ENCODE data around the gene CYTH2.

Gene CYTH2

DNA sequence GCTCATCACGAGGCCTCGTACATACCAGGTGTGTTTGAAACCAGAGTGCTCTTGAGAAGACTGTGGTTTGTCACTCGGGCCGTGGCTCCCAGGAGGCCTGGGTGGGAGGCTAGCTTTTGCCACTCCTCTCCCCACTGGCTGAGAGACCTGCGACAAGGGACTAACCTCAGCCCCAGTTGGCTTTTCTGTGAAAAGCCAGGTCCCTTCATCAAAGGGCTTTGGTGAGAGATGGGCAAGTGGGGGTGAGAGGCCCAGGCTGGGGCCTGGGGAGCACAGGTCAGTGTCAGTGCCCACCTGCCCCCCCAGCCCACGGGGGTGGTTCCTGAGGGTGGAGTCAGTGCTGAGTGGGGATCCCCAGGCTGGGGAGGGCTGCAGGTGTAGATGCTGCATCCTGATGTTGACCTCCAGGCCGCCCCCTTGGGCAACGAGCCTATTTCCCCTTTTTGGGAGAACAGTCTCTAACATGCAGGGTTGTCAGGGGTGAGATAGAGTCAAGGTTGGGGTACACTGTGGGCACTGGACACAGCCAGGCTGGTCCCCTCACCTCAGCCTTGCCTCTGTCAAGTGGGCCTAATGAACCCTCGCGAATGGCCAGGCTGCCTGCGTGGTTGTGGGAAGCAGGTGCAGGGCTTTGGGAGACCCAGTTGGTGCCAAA lies 13.1 kb upstream of the CYTH2 start:
- H3K4me3 ChIP-seq (ENCODE audit: severe bottlenecking), result no peak overlapping the region
- no peaks in the 10 kb centered on the region for H3K27me3 ChIP-seq (ENCODE audit: insufficient read depth, poor library complexity, severe bottlenecking)
- H3K36me3 ChIP-seq (ENCODE audit: low read depth), result peaks cover 51% of the 10 kb centered on the region
- no peaks in the 10 kb centered on the region for H3K4me1 ChIP-seq (ENCODE audit: insufficient read depth, poor library complexity, severe bottlenecking)
- H3K9me3 ChIP-seq (ENCODE audit: severe bottlenecking), result no peaks in the 10 kb centered on the region
- no peak overlapping the region for H3K27ac ChIP-seq (ENCODE audit: poor library complexity, severe bottlenecking)
- no peak for DNase-seq (ENCODE audit: low spot score)
- TF ChIP-seq CTCF (IDR thresholded peaks at IDR 0.05; ENCODE audit: poor library complexity, severe bottlenecking), result no peak
- no peak for ATAC-seq (ENCODE audit: low read depth)

- ATAC-seq (ENCODE audit: low read depth), result no peak
- Histone ChIP-seq H3K36me3 (ENCODE audit: low read depth) (peaks cover 43% of the 10 kb centered on the region), H3K4me3 (ENCODE audit: severe bottlenecking) (no peak overlapping the region), H3K9me3 (ENCODE audit: severe bottlenecking) (no peaks in the 10 kb centered on the region), H3K27ac (ENCODE audit: poor library complexity, severe bottlenecking) (no peak overlapping the region), H3K4me1 (ENCODE audit: insufficient read depth, poor library complexity, severe bottlenecking) (no peaks in the 10 kb centered on the region), H3K27me3 (ENCODE audit: insufficient read depth, poor library complexity, severe bottlenecking) (no peaks in the 10 kb centered on the region)
- no peak for TF ChIP-seq CTCF (IDR thresholded peaks at IDR 0.05; ENCODE audit: poor library complexity, severe bottlenecking)
- no peak for DNase-seq (ENCODE audit: low spot score)
Measured at GRCh38 chr19:48456864-48457263, 12.3 kb upstream of the CYTH2 start.

DNA sequence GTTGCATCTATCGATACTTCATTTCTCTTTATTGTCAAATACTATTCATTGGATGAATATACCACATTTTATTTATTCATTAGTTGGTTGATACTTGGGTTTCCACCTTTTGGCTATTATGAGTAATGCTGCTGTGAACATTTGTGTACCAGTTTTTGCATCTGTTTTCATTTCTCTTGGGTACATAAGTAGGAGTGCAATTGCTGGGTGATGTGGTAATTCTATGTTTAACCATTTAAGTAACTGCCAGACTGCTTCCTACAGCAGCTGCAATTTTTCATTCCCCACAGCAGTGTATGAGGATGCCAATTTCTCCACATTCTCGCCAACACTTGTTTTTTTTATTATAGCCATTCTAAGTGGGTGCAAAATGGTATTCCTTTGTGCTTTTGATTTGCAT lies 11.2 kb upstream of the CYTH2 start:
- Histone ChIP-seq H3K4me1 (ENCODE audit: insufficient read depth, poor library complexity, severe bottlenecking) (no peaks in the 10 kb centered on the region), H3K27me3 (ENCODE audit: insufficient read depth, poor library complexity, severe bottlenecking) (no peaks in the 10 kb centered on the region), H3K9me3 (ENCODE audit: severe bottlenecking) (no peaks in the 10 kb centered on the region), H3K27ac (ENCODE audit: poor library complexity, severe bottlenecking) (no peak overlapping the region), H3K36me3 (ENCODE audit: low read depth) (peaks cover 36% of the 10 kb centered on the region), H3K4me3 (ENCODE audit: severe bottlenecking) (no peak overlapping the region)
- no peak for TF ChIP-seq CTCF (IDR thresholded peaks at IDR 0.05; ENCODE audit: poor library complexity, severe bottlenecking)
- no peak for ATAC-seq (ENCODE audit: low read depth)
- DNase-seq (ENCODE audit: low spot score), result no peak

DNA sequence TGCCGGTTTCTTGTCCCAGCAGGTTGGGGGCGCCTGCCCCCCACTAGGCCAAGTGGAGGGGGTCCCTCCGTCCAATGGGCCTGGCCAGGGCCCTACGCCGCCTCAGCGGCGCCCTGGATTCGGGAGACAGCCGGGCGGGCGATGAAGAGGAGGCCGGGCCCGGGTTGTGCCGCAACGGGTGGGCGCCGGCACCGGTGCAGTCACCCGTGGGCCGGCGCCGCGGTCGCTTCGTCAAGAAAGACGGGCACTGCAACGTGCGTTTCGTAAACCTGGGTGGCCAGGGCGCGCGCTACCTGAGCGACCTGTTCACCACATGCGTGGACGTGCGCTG lies 7.6 kb upstream of the CYTH2 start:
- DNase-seq (ENCODE audit: low spot score) (no peak), ATAC-seq (ENCODE audit: low read depth) (no peak)
- Histone ChIP-seq H3K27me3 (ENCODE audit: insufficient read depth, poor library complexity, severe bottlenecking) (no peaks in the 10 kb centered on the region), H3K27ac (ENCODE audit: poor library complexity, severe bottlenecking) (no peak overlapping the region), H3K9me3 (ENCODE audit: severe bottlenecking) (no peaks in the 10 kb centered on the region), H3K36me3 (ENCODE audit: low read depth) (peaks cover 15% of the 10 kb centered on the region), H3K4me3 (ENCODE audit: severe bottlenecking) (no peak overlapping the region), H3K4me1 (ENCODE audit: insufficient read depth, poor library complexity, severe bottlenecking) (no peaks in the 10 kb centered on the region)
- TF ChIP-seq CTCF (IDR thresholded peaks at IDR 0.05; ENCODE audit: poor library complexity, severe bottlenecking), result no peak

GRCh38 chr19:48461982-48462655 lies 7.0 kb upstream of the CYTH2 start:
- H3K27ac ChIP-seq (ENCODE audit: poor library complexity, severe bottlenecking), result no peak overlapping the region
- H3K36me3 ChIP-seq (ENCODE audit: low read depth), result peaks cover 12% of the 10 kb centered on the region
- ATAC-seq (ENCODE audit: low read depth) (peak; percentile 28; the same call in 1 of the 3 replicates), DNase-seq (ENCODE audit: low spot score) (no peak)
- H3K9me3 ChIP-seq (ENCODE audit: severe bottlenecking), result no peaks in the 10 kb centered on the region
- no peaks in the 10 kb centered on the region for H3K27me3 ChIP-seq (ENCODE audit: insufficient read depth, poor library complexity, severe bottlenecking)
- no peak overlapping the region for H3K4me3 ChIP-seq (ENCODE audit: severe bottlenecking)
- no peak for TF ChIP-seq CTCF (IDR thresholded peaks at IDR 0.05; ENCODE audit: poor library complexity, severe bottlenecking)
- H3K4me1 ChIP-seq (ENCODE audit: insufficient read depth, poor library complexity, severe bottlenecking), result no peaks in the 10 kb centered on the region
